ENCODE data around the gene SCAPER. TPM values are rescaled to one million over a fixed set of nuclear protein-coding genes. Genes with fewer than 3 reads are reported as not detected.
A peak's percentile ranks its signal among the peaks of the same experiment; 100 is the strongest.

Gene SCAPER
- total and polyA plus RNA-seq, 12 donors, result 6.9 to 48.1 (median 39.5) TPM

- Histone ChIP-seq H3K27me3 (no peaks in the 10 kb centered on the region), H3K36me3 (no peaks in the 10 kb centered on the region), H3K9me3 (peaks cover 0 to 11% (median 0%) of the 10 kb centered on the region in 11 donors), H3K27ac (no peak overlapping the region), H3K4me1 (no peaks in the 10 kb centered on the region), H3K4me3 (no peak overlapping the region)
- DNase-seq (no peak), ATAC-seq (no peak)
- intact Hi-C loops (cut with DNase I), result loop anchor here in 1 of 10 donors (10.0 kb wide), 1 partner anchor 49 kb away; no protein-coding TSS in a partner anchor
- TF ChIP-seq CTCF (IDR thresholded peaks at IDR 0.05), result no peak
- 97 to 98% methylated on average over 2 of the region's 2 CpGs for WGBS, 2 donors
Measured at GRCh38 chr15:76684002-76684401, 221.1 kb downstream of the SCAPER start.

- H3K4me1 ChIP-seq, result no peaks in the 10 kb centered on the region
- H3K9me3 ChIP-seq, result peaks cover 0 to 10% (median 0%) of the 10 kb centered on the region in 11 donors
- no peak for TF ChIP-seq CTCF (IDR thresholded peaks at IDR 0.05)
- intact Hi-C loops (cut with DNase I), result loop anchor here in 1 of 10 donors (10.0 kb wide), 1 partner anchor 48 kb away; no protein-coding TSS in a partner anchor
- ATAC-seq (no peak), DNase-seq (no peak)
- no peak overlapping the region for H3K4me3 ChIP-seq
- 97% methylated on average over 3 of the region's 3 CpGs for WGBS, 2 donors
- no peak overlapping the region for H3K27ac ChIP-seq
- no peaks in the 10 kb centered on the region for H3K27me3 ChIP-seq
- no peaks in the 10 kb centered on the region for H3K36me3 ChIP-seq
Measured at GRCh38 chr15:76682833-76683232, 222.3 kb downstream of the SCAPER start.

- peak in 1 of 8 donors; percentile 15 for ATAC-seq
- H3K27me3 ChIP-seq, result no peaks in the 10 kb centered on the region
- DNase-seq, result peak in 1 of 2 donors; percentile 10
- TF ChIP-seq CTCF (IDR thresholded peaks at IDR 0.05), result no peak
- 79 to 94% methylated on average over 7 of the region's 7 CpGs for WGBS, 2 donors
- no peak overlapping the region for H3K4me3 ChIP-seq
- peaks cover 0 to 7% (median 0%) of the 10 kb centered on the region in 11 donors for H3K9me3 ChIP-seq
- H3K27ac ChIP-seq, result no peak overlapping the region
- H3K4me1 ChIP-seq, result peaks cover 0 to 2% (median 0%) of the 10 kb centered on the region in 9 donors
- H3K36me3 ChIP-seq, result no peaks in the 10 kb centered on the region
- intact Hi-C loops (cut with DNase I), result loop anchor here in 1 of 10 donors (10.0 kb wide), 1 partner anchor 47 kb away; no protein-coding TSS in a partner anchor
Measured at GRCh38 chr15:76682259-76682658, 222.9 kb downstream of the SCAPER start.

GRCh38 chr15:76678766-76679165 is 226.4 kb downstream of the SCAPER start:
- TF ChIP-seq CTCF (IDR thresholded peaks at IDR 0.05), result no peak
- no peak overlapping the region for H3K27ac ChIP-seq
- DNase-seq (no peak), ATAC-seq (no peak)
- peaks cover 0 to 2% (median 0%) of the 10 kb centered on the region in 11 donors for H3K9me3 ChIP-seq
- H3K4me1 ChIP-seq, result peaks cover 0 to 2% (median 0%) of the 10 kb centered on the region in 9 donors
- H3K4me3 ChIP-seq, result no peak overlapping the region
- intact Hi-C loops (cut with DNase I), result no loop called here
- WGBS, 2 donors, result 66 to 88% methylated on average over 1 of the region's 1 CpG
- H3K27me3 ChIP-seq, result no peaks in the 10 kb centered on the region
- no peaks in the 10 kb centered on the region for H3K36me3 ChIP-seq

Data from heart right ventricle (tissue), 16 donors.